DMS79 (cell line): ENCODE data around the gene SAMHD1.

Experiments
- DNase-seq: peaks from one replicate; lab custom pipeline; 2025; lab: John Stamatoyannopoulos, UW

Gene SAMHD1

DNA sequence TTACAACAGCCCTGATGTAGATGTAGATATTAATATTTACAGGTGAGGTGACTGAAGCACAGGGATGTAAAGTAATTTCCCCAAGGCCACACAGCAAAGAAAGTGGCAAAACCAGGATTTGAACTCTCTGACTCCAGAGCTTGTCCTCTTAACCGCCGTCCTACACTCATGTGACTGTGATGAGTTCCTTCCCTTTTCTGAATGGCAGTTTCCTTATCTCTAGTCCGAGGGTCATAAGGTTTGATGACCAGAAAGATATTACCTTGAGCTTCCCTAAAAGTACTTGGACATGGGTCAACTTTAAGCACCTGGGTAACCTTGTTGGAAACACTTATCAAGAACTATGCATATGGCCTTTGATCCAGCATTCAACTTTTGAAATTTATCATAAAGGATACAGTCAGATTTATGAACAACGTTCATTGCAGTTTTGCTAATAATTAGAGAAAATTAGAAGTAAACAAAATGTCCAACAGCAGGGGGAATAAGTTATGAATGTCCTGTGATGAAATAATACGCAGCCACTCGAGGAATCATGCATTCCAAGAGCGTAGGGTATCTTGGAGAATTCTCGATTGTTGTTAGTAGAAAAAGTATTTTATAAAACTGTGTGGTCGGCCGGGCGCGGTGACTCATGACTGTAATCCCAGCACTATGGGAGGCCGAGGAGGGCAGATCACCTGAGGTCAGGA is 77.9 kb downstream of the SAMHD1 start:
- DNase-seq, result no peak

DNA sequence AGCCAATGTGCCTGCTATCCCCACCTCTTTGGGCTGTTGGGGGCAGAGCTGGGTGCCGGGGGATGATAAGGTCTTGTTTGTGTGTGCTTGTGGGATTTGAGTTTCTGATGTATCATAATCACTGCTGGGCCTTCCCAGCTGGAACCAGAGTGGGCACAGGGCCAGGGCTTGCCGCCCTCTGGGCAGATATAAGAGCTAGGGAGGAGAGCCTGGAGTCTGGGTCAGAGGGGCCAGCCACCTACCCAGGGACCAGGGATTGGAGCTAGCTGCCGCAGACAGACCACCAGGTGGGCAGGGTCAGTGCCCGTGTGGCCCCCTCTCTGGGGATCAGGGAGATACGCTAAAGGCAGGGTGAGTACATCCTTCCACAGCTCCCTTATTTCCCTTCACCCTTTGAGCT is 78.7 kb downstream of the SAMHD1 start:
- peak; percentile 32 for DNase-seq

DNA sequence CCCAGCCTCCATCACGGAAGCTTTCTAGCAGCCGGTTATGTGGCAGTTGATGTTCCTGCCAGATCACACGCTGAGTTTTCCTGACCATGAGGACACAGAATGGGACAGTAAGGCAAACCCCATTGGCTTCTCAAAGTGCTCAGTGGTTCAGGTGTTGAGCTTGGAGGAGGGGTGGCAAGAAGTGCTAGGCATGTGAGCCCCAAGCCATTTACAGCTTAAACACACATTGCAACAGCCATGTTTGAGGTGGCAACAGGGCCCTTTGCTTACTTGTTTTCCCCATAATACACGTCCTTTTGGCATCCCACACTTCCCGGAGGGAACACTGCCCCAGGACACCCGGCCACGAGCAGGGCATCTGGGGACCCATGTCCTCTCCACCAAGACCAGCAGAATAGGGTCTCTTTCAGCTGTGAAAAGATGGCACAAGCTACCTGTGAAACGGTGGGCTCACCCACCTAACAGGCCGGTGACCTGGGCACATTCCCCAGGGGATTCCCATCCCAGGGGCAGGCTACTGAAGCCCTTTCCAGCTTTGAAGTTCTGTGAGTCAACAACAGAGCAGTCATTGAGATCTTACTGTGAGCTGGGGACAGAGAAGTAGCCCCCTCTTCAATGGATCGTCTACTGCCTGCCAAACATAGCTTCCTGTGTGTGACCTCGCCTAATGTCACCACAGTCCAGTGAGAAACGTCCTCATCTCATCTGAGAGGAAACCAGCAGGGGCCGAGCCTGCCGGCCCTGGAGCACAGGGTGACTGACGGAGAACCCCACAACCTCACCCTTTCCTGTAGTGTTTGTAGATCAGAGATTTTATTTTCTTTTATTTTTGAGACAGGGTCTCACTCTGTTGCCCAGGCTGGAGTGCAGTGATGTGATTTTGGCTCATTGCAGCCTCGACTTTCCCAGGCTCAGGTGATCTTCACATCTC is 79.6 kb downstream of the SAMHD1 start:
- no peak for DNase-seq

- no peak for DNase-seq
These were observed 84.6 kb downstream of the SAMHD1 start for GRCh38 chr20:36866681-36867495.

GRCh38 chr20:36866164-36866563 is 85.3 kb downstream of the SAMHD1 start:
- no peak for DNase-seq

- DNase-seq, result no peak
These were observed 85.7 kb downstream of the SAMHD1 start for GRCh38 chr20:36865861-36866149.

DNA sequence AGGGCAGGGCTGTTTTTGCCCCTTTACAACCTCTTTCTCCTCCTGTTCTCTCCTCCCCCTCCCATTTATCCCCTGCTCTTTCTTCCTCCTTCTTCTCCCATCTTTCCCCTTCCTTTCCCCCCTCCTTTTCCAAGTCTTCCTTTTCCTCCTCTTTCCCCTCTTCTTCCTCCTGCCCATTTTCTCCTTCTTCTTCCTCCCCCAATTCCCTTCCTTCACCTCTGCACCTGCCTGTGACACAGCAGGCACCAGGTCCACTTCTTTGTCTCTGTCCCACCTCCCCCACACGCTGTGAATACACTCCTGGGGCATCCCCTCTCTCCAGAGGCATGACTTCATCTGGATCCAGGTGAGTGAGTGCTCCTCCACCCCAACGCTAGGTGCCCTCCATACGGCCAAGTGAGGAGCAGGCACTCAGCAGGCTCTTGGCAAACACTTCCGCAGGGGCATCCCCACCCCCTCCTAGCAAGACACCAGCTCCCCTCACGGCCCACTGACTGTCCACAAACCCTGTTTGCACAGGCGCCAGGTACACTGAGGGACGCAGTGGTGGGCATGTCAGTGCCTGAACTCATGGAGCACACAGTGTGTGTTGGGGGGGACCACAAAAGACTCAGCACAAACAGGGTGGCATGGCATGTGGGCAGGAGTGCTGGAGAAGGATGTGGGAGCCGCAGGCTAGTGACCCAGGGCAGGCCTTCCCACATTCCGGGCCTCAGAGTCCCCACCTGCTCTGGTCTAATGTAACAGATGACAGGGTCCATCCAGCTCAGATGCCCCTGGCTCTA is 86.2 kb downstream of the SAMHD1 start:
- peak; percentile 57 for DNase-seq

GRCh38 chr20:36862857-36863668 is 88.4 kb downstream of the SAMHD1 start:
- no peak for DNase-seq

GRCh38 chr20:36861875-36862801 is 89.4 kb downstream of the SAMHD1 start:
- DNase-seq, result peak; percentile 31

- no peak for DNase-seq
These were observed 90.0 kb downstream of the SAMHD1 start for GRCh38 chr20:36861625-36861874.

DNA sequence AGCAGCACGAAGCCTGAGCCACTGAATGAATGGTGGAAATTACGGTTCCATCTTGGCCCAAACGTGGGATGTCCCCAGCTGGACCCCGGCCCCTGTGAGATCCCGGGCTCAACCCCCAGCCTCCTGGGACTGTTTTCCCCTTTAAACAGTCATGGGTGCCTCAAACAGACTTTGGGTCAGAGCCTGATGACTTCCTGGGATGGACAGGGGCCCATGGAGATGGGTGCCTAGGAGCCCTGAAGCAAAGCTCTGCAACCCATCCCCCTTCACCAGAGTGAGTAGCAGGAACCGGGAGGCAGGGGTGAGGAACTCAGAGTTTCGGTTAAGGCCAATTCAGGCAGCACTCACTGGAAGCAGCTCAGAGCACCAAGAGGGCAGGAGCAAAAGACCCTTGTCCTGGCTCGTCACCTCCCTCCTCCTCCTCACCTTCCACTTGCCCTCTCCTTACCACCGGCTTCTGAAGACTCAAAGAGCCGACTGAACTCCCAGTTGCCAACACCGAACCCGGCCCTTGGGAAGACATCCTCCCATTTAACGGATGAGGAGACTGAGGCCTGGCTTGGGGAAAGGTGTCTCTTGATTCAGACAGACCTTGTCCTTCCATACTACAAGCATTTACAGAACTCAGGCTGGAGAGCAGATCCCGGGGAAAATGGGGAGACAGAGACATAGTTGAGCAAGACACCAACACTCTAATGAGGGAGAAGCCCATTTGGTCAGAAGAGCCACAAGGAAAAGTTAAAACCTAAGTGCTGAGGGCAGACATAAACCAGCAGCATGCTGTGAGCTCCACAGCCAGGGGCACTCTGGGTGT is 90.5 kb downstream of the SAMHD1 start:
- no peak for DNase-seq

DNA sequence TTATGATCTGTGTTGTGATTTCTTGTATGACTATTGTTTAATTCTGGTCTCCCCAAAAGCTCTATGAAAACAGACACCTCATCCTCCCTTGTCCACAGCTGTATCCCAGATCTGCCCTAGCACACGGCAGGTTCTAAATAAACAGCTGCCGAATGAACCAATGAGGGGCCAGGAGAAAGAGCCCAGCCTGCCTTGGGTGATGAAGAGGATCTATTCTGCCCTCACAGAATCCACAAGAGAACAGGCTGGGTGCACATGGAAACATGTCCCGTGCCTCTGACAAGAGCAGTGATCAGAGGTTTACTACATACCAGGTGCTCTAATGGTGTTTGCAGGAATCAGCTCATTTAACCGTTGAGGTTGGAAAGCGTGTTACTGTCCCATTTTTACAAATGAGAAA is 91.2 kb downstream of the SAMHD1 start:
- no peak for DNase-seq

DNA sequence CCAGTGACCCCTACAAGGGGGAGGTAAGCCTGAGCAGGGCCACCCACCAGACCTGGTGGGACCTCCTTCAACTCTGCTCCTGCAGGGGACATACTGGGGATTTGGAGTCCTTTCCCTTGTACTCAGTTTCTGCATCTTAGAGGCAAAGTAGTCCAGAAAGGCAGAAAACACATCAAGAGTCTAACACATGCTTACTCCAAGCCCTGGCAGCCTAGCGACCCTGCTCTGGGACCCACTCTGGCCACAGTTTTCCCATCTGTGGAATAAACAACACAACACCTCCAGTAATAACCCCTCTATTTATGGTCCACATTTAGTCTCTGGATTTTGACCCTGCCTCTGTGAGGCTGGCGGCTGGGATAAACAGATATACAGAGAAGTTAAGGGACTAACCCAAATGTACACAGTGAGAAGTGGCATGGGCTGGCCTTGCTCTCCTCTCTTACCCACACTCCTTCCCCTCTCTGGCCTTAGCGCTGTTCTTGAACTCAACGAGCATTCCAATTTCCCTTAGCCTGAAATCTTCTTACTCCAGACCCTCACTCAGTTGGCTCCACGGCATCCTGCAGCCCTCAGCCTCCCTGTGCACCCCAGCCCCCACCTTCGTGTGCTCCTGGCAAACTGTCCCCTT is 91.7 kb downstream of the SAMHD1 start:
- no peak for DNase-seq

- DNase-seq, result no peak
These were observed 92.3 kb downstream of the SAMHD1 start for GRCh38 chr20:36859282-36859555.

DNA sequence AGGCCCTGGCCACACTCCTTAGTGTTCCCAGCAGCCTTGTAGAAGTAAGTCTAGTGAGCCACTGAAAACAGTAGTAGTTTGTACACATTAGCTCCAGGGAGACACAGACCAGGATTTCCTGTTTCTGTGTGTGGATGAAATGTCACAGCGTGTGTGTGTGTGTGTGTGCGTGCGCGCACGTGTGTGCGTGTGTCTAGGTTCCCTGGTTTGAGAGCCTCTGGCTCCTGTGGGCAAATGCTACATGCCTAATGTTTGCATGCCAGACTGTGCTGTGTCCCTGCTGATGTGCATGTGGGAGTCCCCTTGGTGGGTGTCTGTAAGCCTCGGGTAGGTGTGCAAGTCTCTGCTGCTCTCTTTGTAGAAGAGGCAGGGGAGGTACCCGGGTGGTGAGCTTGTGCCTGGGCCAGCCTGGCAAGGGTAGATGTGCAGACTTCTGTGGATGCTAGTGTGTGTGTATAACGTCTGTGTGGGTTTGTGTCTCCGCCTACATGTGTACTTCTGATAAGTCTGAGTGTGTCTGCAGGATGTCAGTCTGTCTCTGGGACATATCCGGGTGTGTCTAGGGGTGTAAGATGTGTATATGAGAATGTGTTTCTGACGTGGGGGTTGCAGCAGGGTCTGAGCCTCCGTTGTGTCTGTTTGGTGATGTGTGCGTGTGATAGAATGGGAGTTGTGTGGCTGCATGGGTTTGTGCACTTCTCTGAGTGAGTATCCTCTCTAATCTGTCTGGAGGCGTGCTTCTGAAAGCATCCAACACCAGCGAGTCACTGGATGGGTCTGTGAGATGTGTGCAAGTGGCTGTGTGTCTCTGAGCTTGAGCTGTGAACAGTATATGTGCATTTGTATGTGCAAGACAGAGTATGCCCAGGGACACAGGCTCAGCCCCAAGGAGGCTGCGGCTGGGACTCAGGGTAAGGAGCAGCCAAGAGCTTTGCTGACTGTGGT is 94.5 kb downstream of the SAMHD1 start:
- no peak for DNase-seq

- DNase-seq, result no peak
These were observed 95.3 kb downstream of the SAMHD1 start for GRCh38 chr20:36856195-36856594.

DNA sequence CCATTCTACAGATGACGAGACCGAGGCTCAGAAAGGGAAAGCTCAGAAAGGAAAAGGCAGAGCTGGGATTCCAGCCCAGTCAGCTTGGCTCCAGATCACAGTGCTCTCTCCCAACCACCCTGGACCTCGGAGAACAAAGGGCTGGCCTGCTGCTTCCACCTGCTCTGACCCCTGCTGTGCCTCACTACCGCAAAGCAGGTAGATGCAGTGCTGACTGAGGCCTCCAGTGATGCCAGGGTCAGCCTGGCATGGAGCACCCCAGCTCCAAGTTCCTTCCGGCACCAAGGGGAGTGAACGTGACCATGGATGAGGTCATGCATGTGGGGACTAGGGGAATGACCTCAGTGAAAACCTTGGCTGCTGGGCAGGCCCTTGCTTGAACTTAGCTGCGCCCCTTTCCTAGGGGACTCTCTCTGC is 96.3 kb downstream of the SAMHD1 start:
- no peak for DNase-seq
